Mammary epithelial cell (primary cell): ENCODE results near the gene SMIM5.

Experiments used
- EZH2 ChIP-seq: IDR thresholded peaks from 2 replicates; pipeline ENCODE4 v1.6.1; 2012; ENCODE audit warnings: low read length, inconsistent platforms, borderline replicate concordance
- TF ChIP-seq, protein P1 (sequence below), 2 donors: IDR thresholded peaks in 1 of 2; conservative IDR thresholded peaks in 1 of 2; 2 replicates each; pipeline ENCODE4 v1.5.1; 2011 to 2012; ENCODE audit warnings: inconsistent platforms in 2 of 2, low read length in 2 of 2, mild to moderate bottlenecking in 2 of 2, control low read depth in 1 of 2, low read depth in 1 of 2; ENCODE audit not compliant: insufficient read depth in 1 of 2; ENCODE audit errors: extremely low read depth in 1 of 2

DNA sequence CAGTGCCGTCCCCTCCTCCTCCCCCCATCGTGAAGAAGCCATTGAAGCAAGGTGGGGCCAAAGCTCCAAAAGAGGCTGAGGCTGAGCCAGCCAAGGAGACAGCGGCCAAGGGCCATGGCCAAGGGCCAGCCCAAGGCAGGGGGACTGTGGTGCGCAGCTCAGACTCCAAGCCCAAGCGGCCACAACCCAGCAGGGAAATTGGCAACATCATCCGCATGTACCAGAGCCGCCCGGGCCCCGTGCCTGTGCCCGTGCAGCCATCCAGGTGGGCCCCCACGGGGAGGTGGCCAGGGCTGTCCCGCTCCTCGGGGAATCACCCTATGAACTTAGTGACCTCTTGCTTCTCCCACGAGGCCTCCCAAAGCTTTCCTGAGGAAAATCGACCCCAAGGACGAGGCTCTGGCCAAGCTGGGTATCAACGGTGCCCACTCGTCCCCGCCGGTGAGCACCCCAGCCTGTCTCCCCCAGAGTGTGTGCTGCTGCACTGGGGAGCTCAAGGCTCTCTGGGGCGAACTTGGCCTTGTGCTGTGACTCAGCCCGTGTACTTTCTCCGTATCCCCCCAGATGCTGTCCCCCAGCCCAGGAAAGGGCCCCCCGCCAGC, 16.6 kb upstream of the SMIM5 start:
- TF ChIP-seq, protein P1, sequence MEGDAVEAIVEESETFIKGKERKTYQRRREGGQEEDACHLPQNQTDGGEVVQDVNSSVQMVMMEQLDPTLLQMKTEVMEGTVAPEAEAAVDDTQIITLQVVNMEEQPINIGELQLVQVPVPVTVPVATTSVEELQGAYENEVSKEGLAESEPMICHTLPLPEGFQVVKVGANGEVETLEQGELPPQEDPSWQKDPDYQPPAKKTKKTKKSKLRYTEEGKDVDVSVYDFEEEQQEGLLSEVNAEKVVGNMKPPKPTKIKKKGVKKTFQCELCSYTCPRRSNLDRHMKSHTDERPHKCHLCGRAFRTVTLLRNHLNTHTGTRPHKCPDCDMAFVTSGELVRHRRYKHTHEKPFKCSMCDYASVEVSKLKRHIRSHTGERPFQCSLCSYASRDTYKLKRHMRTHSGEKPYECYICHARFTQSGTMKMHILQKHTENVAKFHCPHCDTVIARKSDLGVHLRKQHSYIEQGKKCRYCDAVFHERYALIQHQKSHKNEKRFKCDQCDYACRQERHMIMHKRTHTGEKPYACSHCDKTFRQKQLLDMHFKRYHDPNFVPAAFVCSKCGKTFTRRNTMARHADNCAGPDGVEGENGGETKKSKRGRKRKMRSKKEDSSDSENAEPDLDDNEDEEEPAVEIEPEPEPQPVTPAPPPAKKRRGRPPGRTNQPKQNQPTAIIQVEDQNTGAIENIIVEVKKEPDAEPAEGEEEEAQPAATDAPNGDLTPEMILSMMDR (conservative IDR thresholded peaks at IDR 0.05 in 1 of 2, IDR thresholded peaks at IDR 0.05 in 1 of 2; ENCODE audit: extremely low read depth in 1 of 2, insufficient read depth in 1 of 2, low read depth in 1 of 2, low read length in 2 of 2) = no peak
- TF ChIP-seq EZH2 = no peak
